Skin epidermis (tissue), 12 donors: ENCODE data around the gene MRPL48.

ENCODE experiments used
- H3K27ac ChIP-seq, 21 experiments: fragments of 200-600 bp; sonication (generic) in 11 of 21; one replicate each; pipeline ENCODE4 v1.5.0; 2020; ENCODE audit warnings: mild to moderate bottlenecking in 3 of 21, inconsistent platforms in 2 of 21, moderate library complexity in 2 of 21
- H3K4me3 ChIP-seq, 7 experiments: fragments of 200-600 bp; sonication (generic) in 2 of 7; one replicate each; pipeline ENCODE4 v1.5.0; 2020; ENCODE audit warnings: inconsistent platforms in 2 of 7, mild to moderate bottlenecking in 2 of 7, moderate library complexity in 1 of 7

MRPL48 gene

GRCh38 chr11:73818846-73819245 is 31.2 kb downstream of the MRPL48 start:
- Histone ChIP-seq H3K4me3 (no peak overlapping the region), H3K27ac (no peak overlapping the region)

GRCh38 chr11:73830261-73830660 is 42.6 kb downstream of the MRPL48 start:
- Histone ChIP-seq H3K27ac (no peak overlapping the region), H3K4me3 (no peak overlapping the region)

GRCh38 chr11:73833067-73833466 is 45.4 kb downstream of the MRPL48 start:
- Histone ChIP-seq H3K27ac (no peak overlapping the region), H3K4me3 (no peak overlapping the region)

GRCh38 chr11:73838443-73839122 is 50.9 kb downstream of the MRPL48 start:
- Histone ChIP-seq H3K4me3 (no peak overlapping the region), H3K27ac (no peak overlapping the region)

GRCh38 chr11:73839123-73839457 is 51.4 kb downstream of the MRPL48 start:
- Histone ChIP-seq H3K4me3 (no peak overlapping the region), H3K27ac (no peak overlapping the region)

GRCh38 chr11:73851046-73851764 is 63.5 kb downstream of the MRPL48 start:
- H3K4me3 ChIP-seq, result no peak overlapping the region

GRCh38 chr11:73852049-73852448 is 64.4 kb downstream of the MRPL48 start:
- no peak overlapping the region for H3K27ac ChIP-seq

More at GRCh38 chr11:73851046-73851764, 63.5 kb downstream of the MRPL48 start:
- no peak overlapping the region for H3K27ac ChIP-seq

GRCh38 chr11:73854680-73855079 is 67.0 kb downstream of the MRPL48 start:
- Histone ChIP-seq H3K27ac (no peak overlapping the region), H3K4me3 (no peak overlapping the region)

More at GRCh38 chr11:73852049-73852448, 64.4 kb downstream of the MRPL48 start:
- no peak overlapping the region for H3K4me3 ChIP-seq

- Histone ChIP-seq H3K27ac (peak overlapping the region in 1 of 21 experiments; percentile 7), H3K4me3 (no peak overlapping the region)
Observed at GRCh38 chr11:73856031-73856567, 68.4 kb downstream of the MRPL48 start.

- H3K4me3 ChIP-seq, result no peak overlapping the region
- H3K27ac ChIP-seq, result no peak overlapping the region
Observed at GRCh38 chr11:73859671-73860070, 72.0 kb downstream of the MRPL48 start.

GRCh38 chr11:73860202-73860601 is 72.5 kb downstream of the MRPL48 start:
- no peak overlapping the region for H3K27ac ChIP-seq

GRCh38 chr11:73862986-73863385 is 75.3 kb downstream of the MRPL48 start:
- H3K27ac ChIP-seq, result no peak overlapping the region
- H3K4me3 ChIP-seq, result no peak overlapping the region

More at GRCh38 chr11:73860202-73860601, 72.5 kb downstream of the MRPL48 start:
- H3K4me3 ChIP-seq, result no peak overlapping the region

GRCh38 chr11:73866095-73866579 is 78.5 kb downstream of the MRPL48 start:
- no peak overlapping the region for H3K4me3 ChIP-seq
- peak overlapping the region in 4 of 21 experiments; percentile 36 to 57 (median 54) for H3K27ac ChIP-seq

- H3K27ac ChIP-seq, result peak overlapping the region in 4 of 21 experiments; percentile 36 to 57 (median 54)
Observed at GRCh38 chr11:73866586-73866996, 78.9 kb downstream of the MRPL48 start.

GRCh38 chr11:73869332-73869949 is 81.8 kb downstream of the MRPL48 start:
- no peak overlapping the region for H3K4me3 ChIP-seq
- H3K27ac ChIP-seq, result no peak overlapping the region

More at GRCh38 chr11:73866586-73866996, 78.9 kb downstream of the MRPL48 start:
- no peak overlapping the region for H3K4me3 ChIP-seq

- Histone ChIP-seq H3K4me3 (no peak overlapping the region), H3K27ac (no peak overlapping the region)
Observed at GRCh38 chr11:73870261-73870660, 82.6 kb downstream of the MRPL48 start.

- Histone ChIP-seq H3K4me3 (no peak overlapping the region), H3K27ac (no peak overlapping the region)
Observed at GRCh38 chr11:73872749-73873357, 85.2 kb downstream of the MRPL48 start.

- Histone ChIP-seq H3K27ac (peak overlapping the region in 4 of 21 experiments; percentile 80 to 90 (median 88)), H3K4me3 (peak overlapping the region in 2 of 7 experiments; percentile 61 to 76)
Observed at GRCh38 chr11:73875380-73875779, 87.7 kb downstream of the MRPL48 start.

GRCh38 chr11:73875840-73876239 is 88.2 kb downstream of the MRPL48 start:
- peak overlapping the region; percentile 61 to 88 (median 62) for H3K4me3 ChIP-seq
- H3K27ac ChIP-seq, result peak overlapping the region in 19 of 21 experiments; percentile 57 to 91 (median 85)
